IMR-90 (cell line): ENCODE measurements around the gene BUD23. TPM values are rescaled to one million over a fixed set of nuclear protein-coding genes. Genes with fewer than 3 reads are reported as not detected.

Experiments
- ATAC-seq: fragments of 200-7000 bp; cut with Tn5 transposase; 2 replicates; pipeline ENCODE4 v1.9.1; 2020; ENCODE audit warnings: low read depth, mild to moderate bottlenecking, moderate library complexity
- BruUV-seq: library from RNA; stranded (reverse); fragments of 400-500 nt; replicated peaks from 2 replicates; lab custom pipeline; 2021; lab: Mats Ljungman, UMichigan
- CTCF ChIA-PET: fragments of 300-600 bp; formaldehyde crosslinking; extraction: SDS; loops from one replicate; lab custom pipeline; 2021; ENCODE audit warnings: antibody characterized with exemption; lab: Yijun Ruan, JAX
- POLR2A ChIA-PET: fragments of 300-600 bp; sonication (Branson Sonifier 250); formaldehyde crosslinking; loops from one replicate; lab custom pipeline; 2022; ENCODE audit warnings: antibody characterized with exemption; ENCODE audit not compliant: unreplicated experiment; lab: Charles Lee
- DNase-seq: peaks from one replicate; pipeline ENCODE4 v3.0.0; 2013
- H2AFZ ChIP-seq: replicated peaks from 2 replicates; pipeline ENCODE3; 2013; ENCODE audit warnings: low read length, mild to moderate bottlenecking; ENCODE audit not compliant: poor library complexity
- H2AK5ac ChIP-seq: 2 replicates; pipeline ENCODE4 v1.6.1; 2013; ENCODE audit warnings: low read depth, low read length, inconsistent platforms
- H2AK9ac ChIP-seq: replicated peaks from 2 replicates; pipeline ENCODE3; 2013; ENCODE audit warnings: mild to moderate bottlenecking, low read depth, low read length, moderate library complexity; ENCODE audit not compliant: poor library complexity
- H2BK120ac ChIP-seq: 2 replicates; pipeline ENCODE4 v1.6.1; 2013; ENCODE audit warnings: low read depth, low read length, inconsistent platforms
- H2BK15ac ChIP-seq: 3 replicates; pipeline ENCODE4 v1.6.1; 2013; ENCODE audit warnings: low read depth, low read length, inconsistent platforms
- H2BK20ac ChIP-seq: 2 replicates; pipeline ENCODE4 v1.6.1; 2013; ENCODE audit warnings: low read depth, mild to moderate bottlenecking, inconsistent platforms, low read length, moderate library complexity
- H2BK5ac ChIP-seq: 2 replicates; pipeline ENCODE4 v1.6.1; 2013; ENCODE audit warnings: mild to moderate bottlenecking, low read depth, low read length, inconsistent platforms; ENCODE audit not compliant: poor library complexity, severe bottlenecking
- H3K14ac ChIP-seq: replicated peaks from 2 replicates; pipeline ENCODE4 v1.6.1; 2013; ENCODE audit warnings: low read depth, low read length, inconsistent platforms
- H3K18ac ChIP-seq: 2 replicates; pipeline ENCODE4 v1.6.1; 2013; ENCODE audit warnings: low read depth, low read length, control low read depth
- H3K23ac ChIP-seq: 2 replicates; pipeline ENCODE4 v1.6.1; 2013; ENCODE audit warnings: low read depth, low read length, inconsistent platforms
- H3K27ac ChIP-seq: 2 replicates; pipeline ENCODE4 v1.5.1; 2013; ENCODE audit warnings: mild to moderate bottlenecking, control low read depth, low read length; ENCODE audit not compliant: insufficient read depth
- H3K27me3 ChIP-seq: 2 replicates; pipeline ENCODE4 v1.6.1; 2013; ENCODE audit warnings: low read length; ENCODE audit not compliant: control insufficient read depth, insufficient read depth
- H3K36me3 ChIP-seq: 2 replicates; pipeline ENCODE4 v1.6.1; 2013; ENCODE audit warnings: low read length, mixed read lengths; ENCODE audit not compliant: control insufficient read depth, insufficient read depth
- H3K4ac ChIP-seq: 2 replicates; pipeline ENCODE4 v1.6.1; 2013; ENCODE audit warnings: low read depth, low read length, inconsistent platforms
- H3K4me1 ChIP-seq: 2 replicates; pipeline ENCODE4 v1.6.1; 2013; ENCODE audit warnings: low read length, mixed read lengths; ENCODE audit not compliant: control insufficient read depth, insufficient read depth
- H3K4me2 ChIP-seq: 2 replicates; pipeline ENCODE4 v1.6.1; 2013; ENCODE audit warnings: low read depth, mild to moderate bottlenecking, control low read depth, low read length, moderate library complexity
- H3K4me3 ChIP-seq: 2 replicates; pipeline ENCODE4 v1.5.1; 2013; ENCODE audit warnings: low read depth, mild to moderate bottlenecking, control low read depth, low read length, moderate library complexity; ENCODE audit not compliant: insufficient read depth
- H3K56ac ChIP-seq: 2 replicates; pipeline ENCODE4 v1.6.1; 2013; ENCODE audit warnings: low read length, inconsistent platforms; ENCODE audit not compliant: insufficient read depth; ENCODE audit errors: extremely low read depth
- H3K79me1 ChIP-seq, 2 experiments: 2 replicates each; pipeline ENCODE4 v1.6.1; 2013; ENCODE audit warnings: low read length in 2 of 2, inconsistent platforms in 1 of 2, low read depth in 1 of 2
- H3K9ac ChIP-seq: 2 replicates; pipeline ENCODE4 v1.6.1; 2013; ENCODE audit warnings: low read depth, low read length, control low read depth
- H3K9me1 ChIP-seq: 2 replicates; pipeline ENCODE4 v1.6.1; 2013; ENCODE audit warnings: low read length, inconsistent platforms; ENCODE audit not compliant: insufficient read depth
- H3K9me3 ChIP-seq: 2 replicates; pipeline ENCODE4 v1.6.1; 2013; ENCODE audit warnings: low read length; ENCODE audit not compliant: control insufficient read depth, insufficient read depth
- H4K20me1 ChIP-seq: 2 replicates; pipeline ENCODE4 v1.6.1; 2013; ENCODE audit warnings: low read length, inconsistent platforms; ENCODE audit not compliant: insufficient read depth
- H4K5ac ChIP-seq: 2 replicates; pipeline ENCODE4 v1.6.1; 2013; ENCODE audit warnings: mild to moderate bottlenecking, low read depth, low read length, control low read depth
- H4K8ac ChIP-seq, 2 experiments: 2 replicates each; pipeline ENCODE4 v1.6.1; 2013; ENCODE audit warnings: low read depth in 2 of 2, low read length in 2 of 2, control low read depth in 1 of 2, inconsistent platforms in 1 of 2
- H4K91ac ChIP-seq: 2 replicates; pipeline ENCODE4 v1.6.1; 2013; ENCODE audit warnings: low read depth, low read length, inconsistent platforms; ENCODE audit not compliant: insufficient read depth
- CHD1 ChIP-seq: IDR thresholded peaks from 2 replicates; pipeline ENCODE4 v1.6.1; 2012; ENCODE audit warnings: low read depth, low read length, improper control_type of control experiment
- CTCF ChIP-seq: conservative IDR thresholded peaks from 2 replicates; pipeline ENCODE4 v1.5.1; 2012; ENCODE audit warnings: mild to moderate bottlenecking, low read depth, low read length, improper control_type of control experiment
- FOS ChIP-seq: fragments of 150-350 bp; IDR thresholded peaks from 2 replicates; pipeline ENCODE4 v1.6.1; 2016; ENCODE audit warnings: low read depth, low read length
- MAFK ChIP-seq: IDR thresholded peaks from 2 replicates; pipeline ENCODE4 v1.6.1; 2012; ENCODE audit warnings: low read depth, low read length, improper control_type of control experiment
- MXI1 ChIP-seq: IDR thresholded peaks from 2 replicates; pipeline ENCODE4 v1.6.1; 2012; ENCODE audit warnings: low read depth, mild to moderate bottlenecking, low read length, moderate library complexity, borderline replicate concordance
- WGBS, 2 experiments: methylation state at CpG; one replicate each; pipeline versions ENCODE4 v1.1.5 to v1.1.7; 2013; ENCODE audit warnings: missing lambda C conversion rate in 2 of 2; ENCODE audit not compliant: insufficient read length in 1 of 2; ENCODE audit errors: extremely low coverage in 2 of 2; 5-methylcytosine and 5-hydroxymethylcytosine counted together
- dilution Hi-C: fragments of 300-500 bp; cut with HindIII; formaldehyde crosslinking; loops from one replicate; pipeline ENCODE4 v1.14.3; 2018; ENCODE audit warnings: low sequenced_read_pairs; ENCODE audit not compliant: unreplicated experiment
- in situ Hi-C: fragments of 300-500 bp; cut with MboI; formaldehyde crosslinking; loops from 3 replicates; pipeline ENCODE4 v1.14.3; 2019; ENCODE audit warnings: low sequenced_read_pairs, inconsistent platforms, mixed read lengths
- intact Hi-C: fragments of 100-400 bp; cut with micrococcal nuclease; formaldehyde crosslinking; loops from 2 replicates; pipeline ENCODE4 v1.10.0; 2022
- polyA plus RNA-seq, 3 experiments: library from polyadenylated mRNA; depleted of rRNA; stranded (reverse); fragments of >200 nt; gene quantifications; 2 replicates each; pipeline ENCODE4 v1.2.3, GENCODE V29; 2012; ENCODE audit warnings: low replicate concordance in 1 of 3
- total RNA-seq: library from RNA; depleted of rRNA; stranded (reverse); fragments of >200 nt; gene quantifications from 2 replicates; pipeline ENCODE4 v1.2.3, GENCODE V29; 2012

BUD23 gene
- total and polyA plus RNA-seq, 2 of the 4 experiments (the other 2 are of a cell fraction), result 35.7 to 65.2 TPM

DNA sequence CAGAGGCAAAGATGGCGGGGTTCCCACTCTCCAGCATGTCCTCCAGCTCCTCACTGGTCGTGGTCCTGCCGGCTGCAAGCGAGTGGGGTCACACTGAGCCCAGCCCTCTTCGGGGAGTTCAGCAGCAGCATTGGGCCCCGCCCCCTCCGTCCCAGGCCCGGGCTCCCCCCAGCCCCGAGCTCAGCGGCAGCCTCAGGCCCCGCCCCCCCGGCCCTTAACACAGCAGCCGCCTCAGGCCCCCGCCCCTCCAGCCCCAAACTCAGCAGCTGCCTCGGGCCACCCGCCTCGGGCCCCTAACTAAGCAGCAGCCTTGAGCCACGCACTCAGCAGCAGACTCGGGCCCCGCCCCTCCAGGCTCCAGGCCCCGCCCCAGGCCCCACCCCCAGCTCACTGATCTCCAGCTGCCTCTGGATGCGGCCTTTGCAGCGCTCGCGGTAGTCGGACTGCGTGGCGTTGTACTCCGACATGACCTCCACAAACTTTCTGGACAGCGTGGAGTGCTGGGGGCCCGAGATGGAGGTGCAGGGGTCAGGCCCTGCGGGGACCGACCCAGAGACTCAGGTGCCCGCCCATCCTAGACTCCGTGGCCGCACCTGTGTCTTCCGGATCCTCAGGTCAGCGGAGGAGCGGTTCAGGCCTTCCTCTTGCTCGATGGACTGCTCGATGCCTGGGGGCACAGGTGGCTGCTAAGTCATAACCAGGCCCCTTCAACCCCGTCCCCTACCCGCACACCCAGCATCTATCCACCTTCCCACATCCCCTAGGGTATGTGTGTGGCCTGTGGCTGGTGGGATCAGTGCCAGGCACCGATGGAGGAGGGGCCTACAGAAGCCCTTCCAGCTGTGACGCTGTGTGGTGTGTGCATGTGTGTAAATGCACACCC is 20.6 kb downstream of the BUD23 start:
- no peak overlapping the region for H3K56ac ChIP-seq
- no peak overlapping the region for H4K8ac ChIP-seq
- peak overlapping the region; percentile 70 for H2AK9ac ChIP-seq
- H2AFZ ChIP-seq, result peak overlapping the region; percentile 58
- peaks cover 54% of the 10 kb centered on the region for H4K20me1 ChIP-seq
- TF ChIP-seq MXI1, result no peak
- TF ChIP-seq FOS, result no peak
- TF ChIP-seq CTCF, result no peak
- no peak for TF ChIP-seq MAFK
- TF ChIP-seq CHD1, result no peak
- no peak overlapping the region for H2BK15ac ChIP-seq
- H3K4ac ChIP-seq, result no peak overlapping the region
- in situ Hi-C loops, result no loop called here
- no peak overlapping the region for H3K4me3 ChIP-seq
- H3K4me1 ChIP-seq, result peaks cover 8% of the 10 kb centered on the region
- ATAC-seq (peak; percentile 74), DNase-seq (peak; percentile 12)
- no peak overlapping the region for H2BK5ac ChIP-seq
- H4K91ac ChIP-seq, result no peak overlapping the region
- H3K9ac ChIP-seq, result no peak overlapping the region
- H3K18ac ChIP-seq, result no peak overlapping the region
- H3K14ac ChIP-seq, result no peak overlapping the region
- H3K79me1 ChIP-seq, result peaks cover 8 to 38% of the 10 kb centered on the region in 2 experiments; a peak in 3 of 4 replicates
- no peak overlapping the region for H3K27ac ChIP-seq
- H3K9me1 ChIP-seq, result 0 out of 2 replicates have a peak, but pooled peaks cover 9% of the 10 kb centered on the region
- peak overlapping the region; percentile 49; the same call in 1 of the 2 replicates for H3K23ac ChIP-seq
- H3K9me3 ChIP-seq, result no peaks in the 10 kb centered on the region
- H3K4me2 ChIP-seq, result no peak overlapping the region
- 41% methylated on average over 16 of the region's 45 CpGs; no CpG with 5 or more reads in 1 of the 2 experiments for WGBS, 2 experiments
- no peak overlapping the region for H4K5ac ChIP-seq
- CTCF ChIA-PET, result interaction anchor here (0.6 kb wide), 1 partner anchor 393 kb away, joined by 3 read pairs; no protein-coding TSS in a partner anchor
- dilution Hi-C loops, result no loop called here
- H2BK120ac ChIP-seq, result no peak overlapping the region
- BruUV-seq, result no TSS peak
- 0 out of 2 replicates have a peak overlapping the region, but pooled peaks have one; percentile 36 for H2AK5ac ChIP-seq
- POLR2A ChIA-PET, result interaction anchor here (0.6 kb wide), 1 partner anchor 183 kb away, joined by 7 read pairs; no protein-coding TSS in a partner anchor
- H3K27me3 ChIP-seq, result no peaks in the 10 kb centered on the region
- H3K36me3 ChIP-seq, result peaks cover 50% of the 10 kb centered on the region
- no peak overlapping the region for H2BK20ac ChIP-seq
- intact Hi-C loops, result no loop called here
